GM18498 (cell line): ENCODE data around the gene TKT.
"Not testable (repeated sequence)": the region's sequence is repeated elsewhere in the genome, so short reads cannot be mapped to it uniquely, and the experiment has no call there.

Experiments used
- ATAC-seq: cut with Tn5 transposase; IDR thresholded peaks from one replicate; pipeline ENCODE4 v1.9.1; 2021; ENCODE audit warnings: mild to moderate bottlenecking, moderate library complexity; ENCODE audit not compliant: unreplicated experiment

The TKT gene

GRCh38 chr3:53261712-53262111 lies 5.9 kb upstream of the TKT start:
- no peak for ATAC-seq

DNA sequence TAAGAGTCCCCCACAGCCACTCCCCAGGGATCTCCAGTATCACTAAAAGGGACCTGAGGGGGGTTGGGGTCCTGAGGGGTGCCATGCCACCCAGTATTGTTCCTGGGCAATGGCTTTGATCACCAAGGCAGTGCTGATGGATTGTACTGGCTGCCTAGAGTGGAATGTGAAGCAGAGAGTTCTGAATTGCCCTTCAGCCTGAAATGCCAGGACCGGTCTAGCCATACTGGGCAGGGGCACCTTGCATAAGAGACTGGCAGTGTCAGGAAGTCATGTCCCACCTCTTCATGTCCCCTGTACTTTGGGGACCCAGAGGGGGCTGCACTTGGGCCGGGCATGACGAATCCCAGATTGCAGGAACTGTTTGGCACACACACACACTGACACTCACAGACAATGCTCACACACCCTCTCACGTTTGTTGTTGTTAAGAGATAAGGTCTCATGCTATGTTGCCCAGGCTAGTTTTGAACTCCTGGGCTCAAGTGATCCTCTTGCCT lies 4.5 kb upstream of the TKT start:
- ATAC-seq: no peak

GRCh38 chr3:53259427-53260259 lies 3.8 kb upstream of the TKT start:
- no peak for ATAC-seq

DNA sequence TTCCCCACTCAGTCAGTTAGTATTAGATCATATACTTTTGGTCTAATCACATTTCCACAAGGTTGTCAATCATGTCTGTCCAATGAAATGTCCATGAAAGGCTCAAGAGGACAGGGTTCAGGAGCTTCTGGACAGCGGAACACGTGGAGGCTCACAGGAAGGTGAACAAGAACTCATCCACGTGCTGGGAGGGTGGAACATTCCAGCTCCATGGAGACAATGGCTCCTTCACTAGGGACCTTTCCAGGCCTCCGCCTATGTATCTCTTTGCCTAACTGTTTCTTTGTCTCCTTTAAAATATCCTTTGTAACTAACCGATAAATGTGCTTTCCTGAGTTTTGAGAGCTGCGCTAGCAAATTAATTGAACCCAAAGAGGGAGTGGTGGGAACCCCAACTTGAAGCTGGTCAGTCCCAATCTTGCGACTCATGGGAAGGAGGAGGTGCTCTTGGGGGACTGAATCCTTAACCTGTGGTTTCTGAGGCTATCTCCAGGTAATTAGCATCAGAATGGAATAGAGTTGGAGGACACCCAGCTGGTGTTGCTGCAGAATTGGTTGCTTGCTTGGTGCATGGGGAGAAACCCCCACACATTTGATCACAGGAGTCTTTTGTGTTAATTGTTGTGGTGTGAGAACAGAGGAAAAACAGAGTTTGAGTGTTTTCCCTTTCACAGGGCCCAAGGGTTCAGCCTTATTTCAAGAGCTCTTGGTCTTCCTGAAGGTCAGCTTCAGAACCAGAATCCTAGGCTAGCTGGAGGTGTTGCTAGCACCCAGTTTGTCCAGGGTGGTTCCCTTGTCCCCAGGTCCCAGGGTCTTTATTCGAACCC lies 3.0 kb upstream of the TKT start:
- no peak for ATAC-seq

- ATAC-seq: no peak
Measured at GRCh38 chr3:53257465-53257864, 1.6 kb upstream of the TKT start.

DNA sequence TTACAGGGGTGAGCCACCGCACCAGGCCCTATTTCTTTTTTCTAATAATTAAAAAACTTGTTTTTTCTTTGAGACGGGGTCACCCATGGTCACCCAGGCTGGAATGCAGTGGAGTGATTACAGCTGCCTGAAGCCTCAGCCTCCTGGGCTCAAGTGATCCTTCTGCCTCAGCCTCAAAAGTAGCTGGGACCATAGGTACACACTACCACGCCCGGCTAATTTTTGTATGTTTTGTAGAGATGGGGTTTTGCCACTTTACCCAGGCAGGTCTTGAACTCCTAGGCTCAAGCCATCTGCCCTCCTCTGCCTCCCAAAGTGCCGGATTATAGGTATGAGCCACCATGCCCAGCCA lies 858 bp upstream of the TKT start:
- ATAC-seq: no peak

- peak; percentile 50 for ATAC-seq
Measured at GRCh38 chr3:53255423-53255774, 423 bp downstream of the TKT start.

- peak; percentile 44 for ATAC-seq
Measured at GRCh38 chr3:53254509-53255422, 1.1 kb downstream of the TKT start.

DNA sequence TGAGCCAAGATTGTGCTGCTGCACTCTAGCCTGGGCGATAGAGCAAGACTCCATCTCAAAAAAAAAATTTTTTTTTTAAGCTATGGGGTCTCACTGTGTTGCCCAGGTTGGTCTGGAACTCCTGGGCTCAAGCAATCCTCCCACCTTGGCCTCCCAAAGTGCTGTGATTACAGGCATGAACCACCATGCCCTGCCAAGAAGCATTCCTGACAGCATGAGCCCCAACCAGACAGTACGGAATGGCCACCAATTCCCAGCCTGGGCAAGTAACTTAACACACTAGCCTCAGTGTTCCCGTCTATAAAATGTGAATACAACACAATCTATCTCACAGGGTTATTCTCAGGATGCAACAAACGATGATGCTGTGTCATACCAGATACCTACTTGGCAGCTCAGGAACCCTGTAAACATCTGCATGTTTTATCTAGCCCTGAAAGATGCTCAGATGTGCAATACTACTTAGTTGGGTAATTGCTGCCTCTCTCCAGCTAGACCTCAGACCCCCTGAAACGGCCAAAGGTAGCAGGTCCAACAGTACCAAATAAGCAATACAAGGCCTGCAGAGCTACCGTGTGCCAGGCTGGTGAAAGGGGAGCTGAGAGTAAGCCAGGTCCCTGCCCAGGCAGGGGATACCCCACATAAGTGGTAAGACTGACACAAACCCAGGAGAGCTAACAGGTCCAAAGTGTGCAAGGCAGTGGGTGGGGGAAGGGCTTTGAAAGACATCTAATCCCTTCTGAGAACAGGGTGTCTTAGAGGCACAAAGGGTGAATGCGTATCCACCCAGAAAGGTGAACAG lies 1.9 kb downstream of the TKT start:
- no peak for ATAC-seq

DNA sequence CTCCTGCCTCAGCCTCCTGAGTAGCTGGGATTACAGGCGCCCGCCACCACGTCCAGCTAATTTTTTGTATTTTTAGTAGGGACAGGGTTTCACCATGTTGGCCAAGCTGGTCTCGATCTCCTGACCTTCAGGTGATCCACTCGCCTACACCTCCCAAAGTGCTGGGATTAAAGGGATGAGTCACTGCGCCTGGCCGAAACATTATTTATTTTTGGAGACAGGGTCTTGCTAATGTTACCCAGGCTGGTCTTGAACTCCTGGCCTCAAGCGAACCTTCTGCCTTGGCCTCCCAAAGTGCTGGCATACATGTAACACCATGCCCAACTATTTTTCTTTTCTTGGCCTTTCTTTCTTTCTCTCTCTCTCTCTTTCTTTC lies 2.9 kb downstream of the TKT start:
- ATAC-seq: not testable (repeated sequence)

GRCh38 chr3:53252096-53252946 lies 3.5 kb downstream of the TKT start:
- no peak for ATAC-seq

- no peak for ATAC-seq
Measured at GRCh38 chr3:53250881-53251605, 4.8 kb downstream of the TKT start.

- ATAC-seq: no peak
Measured at GRCh38 chr3:53250453-53250852, 5.4 kb downstream of the TKT start.

- ATAC-seq: no peak
Measured at GRCh38 chr3:53248161-53248560, 7.7 kb downstream of the TKT start.

DNA sequence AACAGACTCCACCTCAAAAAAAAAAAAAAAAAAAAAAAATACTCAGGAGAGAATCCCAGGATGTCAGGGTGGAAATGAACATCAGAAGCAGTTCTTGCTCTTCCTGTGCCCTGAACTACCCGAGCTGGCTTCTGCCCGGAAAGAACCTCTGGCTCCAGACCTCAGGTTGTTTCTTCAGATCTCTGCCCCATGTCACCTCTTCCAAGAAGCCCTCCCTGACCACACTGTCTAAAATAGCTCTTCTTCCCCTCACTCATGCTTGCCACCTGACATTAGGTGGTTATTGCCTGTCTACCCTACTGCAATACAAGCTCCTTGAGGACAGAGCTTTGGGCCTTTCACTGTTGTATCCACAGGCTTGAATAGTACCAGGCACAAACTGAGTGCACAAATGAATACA lies 8.2 kb downstream of the TKT start:
- ATAC-seq: no peak

- no peak for ATAC-seq
Measured at GRCh38 chr3:53244271-53244670, 11.6 kb downstream of the TKT start.

GRCh38 chr3:53243785-53244184 lies 12.0 kb downstream of the TKT start:
- no peak for ATAC-seq

- no peak for ATAC-seq
Measured at GRCh38 chr3:53243165-53243564, 12.7 kb downstream of the TKT start.

DNA sequence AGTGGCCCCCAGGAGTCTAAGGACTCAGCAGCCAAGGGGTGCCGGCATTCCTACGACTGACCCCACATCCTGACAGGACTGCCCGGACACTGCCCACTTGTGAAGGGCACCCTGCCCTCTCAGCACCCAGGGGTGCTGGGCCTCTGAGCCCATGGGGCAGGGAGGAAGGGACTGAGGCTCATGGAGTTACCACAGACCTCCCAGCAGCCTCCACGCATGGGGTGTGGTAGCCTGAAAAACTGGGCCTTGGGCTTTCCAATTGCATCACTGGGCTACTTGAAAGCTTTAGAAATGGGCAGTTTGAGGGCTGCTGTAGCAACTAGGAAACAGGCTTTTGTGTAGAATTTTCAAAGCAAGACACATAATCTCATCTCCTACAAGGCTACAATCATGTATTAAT lies 13.2 kb downstream of the TKT start:
- ATAC-seq: no peak
